GM19467 (cell line): ENCODE measurements around the gene RALGAPA2.

ENCODE experiments used
- ATAC-seq: cut with Tn5 transposase; IDR thresholded peaks from one replicate; pipeline ENCODE4 v1.9.1; 2021; ENCODE audit warnings: mild to moderate bottlenecking, moderate library complexity; ENCODE audit not compliant: unreplicated experiment

The RALGAPA2 gene

GRCh38 chr20:20635006-20635405 is 77.4 kb downstream of the RALGAPA2 start:
- no peak for ATAC-seq

- no peak for ATAC-seq
These were observed 79.8 kb downstream of the RALGAPA2 start for GRCh38 chr20:20632644-20633043.

- no peak for ATAC-seq
These were observed 81.9 kb downstream of the RALGAPA2 start for GRCh38 chr20:20630551-20630950.

- ATAC-seq = no peak
These were observed 82.8 kb downstream of the RALGAPA2 start for GRCh38 chr20:20629556-20630188.

- no peak for ATAC-seq
These were observed 84.1 kb downstream of the RALGAPA2 start for GRCh38 chr20:20628314-20628713.

- ATAC-seq = no peak
These were observed 85.0 kb downstream of the RALGAPA2 start for GRCh38 chr20:20627471-20627870.

GRCh38 chr20:20624914-20625313 is 87.5 kb downstream of the RALGAPA2 start:
- ATAC-seq = no peak

- ATAC-seq = no peak
These were observed 91.2 kb downstream of the RALGAPA2 start for GRCh38 chr20:20621195-20621594.

- no peak for ATAC-seq
These were observed 98.1 kb downstream of the RALGAPA2 start for GRCh38 chr20:20614391-20614790.

- no peak for ATAC-seq
These were observed 100.2 kb downstream of the RALGAPA2 start for GRCh38 chr20:20612251-20612650.

GRCh38 chr20:20611167-20611566 is 101.3 kb downstream of the RALGAPA2 start:
- ATAC-seq = no peak

GRCh38 chr20:20609522-20609921 is 102.9 kb downstream of the RALGAPA2 start:
- no peak for ATAC-seq

GRCh38 chr20:20608641-20609040 is 103.8 kb downstream of the RALGAPA2 start:
- no peak for ATAC-seq

- no peak for ATAC-seq
These were observed 104.4 kb downstream of the RALGAPA2 start for GRCh38 chr20:20608041-20608440.

- no peak for ATAC-seq
These were observed 105.6 kb downstream of the RALGAPA2 start for GRCh38 chr20:20606881-20607280.

- no peak for ATAC-seq
These were observed 106.4 kb downstream of the RALGAPA2 start for GRCh38 chr20:20606050-20606449.

- ATAC-seq = no peak
These were observed 107.5 kb downstream of the RALGAPA2 start for GRCh38 chr20:20604907-20605306.

- ATAC-seq = no peak
These were observed 108.1 kb downstream of the RALGAPA2 start for GRCh38 chr20:20604357-20604756.

- peak; percentile 97 for ATAC-seq
These were observed 109.0 kb downstream of the RALGAPA2 start for GRCh38 chr20:20603339-20603990.

- no peak for ATAC-seq
These were observed 114.5 kb downstream of the RALGAPA2 start for GRCh38 chr20:20597966-20598365.

- ATAC-seq = no peak
These were observed 118.3 kb downstream of the RALGAPA2 start for GRCh38 chr20:20594171-20594530.

GRCh38 chr20:20593447-20594170 is 118.8 kb downstream of the RALGAPA2 start:
- no peak for ATAC-seq
